ENCODE measurements around the gene TCF25.

TCF25 gene

GRCh38 chr16:89936034-89936433 lies 62.6 kb downstream of the TCF25 start:
- TF ChIP-seq CTCF (IDR thresholded peaks at IDR 0.05; ENCODE audit: low read depth, low read length): no peak
- no peak overlapping the region for H3K4me3 ChIP-seq (ENCODE audit: low read depth, low read length)
- DNase-seq (ENCODE audit: low read depth, low spot score): no peak
- in situ Hi-C loops (cut with HindIII; ENCODE audit: low sequenced_read_pairs): no loop called here

- DNase-seq (ENCODE audit: low read depth, low spot score): no peak
- no peak overlapping the region for H3K4me3 ChIP-seq (ENCODE audit: low read depth, low read length)
- in situ Hi-C loops (cut with HindIII; ENCODE audit: low sequenced_read_pairs): no loop called here
Measured at GRCh38 chr16:89936508-89936907, 63.1 kb downstream of the TCF25 start.

GRCh38 chr16:89936981-89937380 lies 63.6 kb downstream of the TCF25 start:
- no peak for DNase-seq (ENCODE audit: low read depth, low spot score)
- H3K4me3 ChIP-seq (ENCODE audit: low read depth, low read length): no peak overlapping the region
- TF ChIP-seq CTCF (IDR thresholded peaks at IDR 0.05; ENCODE audit: low read depth, low read length): no peak
- in situ Hi-C loops (cut with HindIII; ENCODE audit: low sequenced_read_pairs): no loop called here

More at GRCh38 chr16:89936508-89936907, 63.1 kb downstream of the TCF25 start:
- no peak for TF ChIP-seq CTCF (IDR thresholded peaks at IDR 0.05; ENCODE audit: low read depth, low read length)

GRCh38 chr16:89938175-89938885 lies 64.9 kb downstream of the TCF25 start:
- no peak for DNase-seq (ENCODE audit: low read depth, low spot score)
- no peak overlapping the region for H3K4me3 ChIP-seq (ENCODE audit: low read depth, low read length)
- TF ChIP-seq CTCF (IDR thresholded peaks at IDR 0.05; ENCODE audit: low read depth, low read length): no peak
- in situ Hi-C loops (cut with HindIII; ENCODE audit: low sequenced_read_pairs): no loop called here

- TF ChIP-seq CTCF (IDR thresholded peaks at IDR 0.05; ENCODE audit: low read depth, low read length): no peak
- H3K4me3 ChIP-seq (ENCODE audit: low read depth, low read length): no peak overlapping the region
- in situ Hi-C loops (cut with HindIII; ENCODE audit: low sequenced_read_pairs): no loop called here
- DNase-seq (ENCODE audit: low read depth, low spot score): no peak
Measured at GRCh38 chr16:89944773-89945172, 71.4 kb downstream of the TCF25 start.

- TF ChIP-seq CTCF (IDR thresholded peaks at IDR 0.05; ENCODE audit: low read depth, low read length): no peak
- in situ Hi-C loops (cut with HindIII; ENCODE audit: low sequenced_read_pairs): no loop called here
- no peak overlapping the region for H3K4me3 ChIP-seq (ENCODE audit: low read depth, low read length)
- DNase-seq (ENCODE audit: low read depth, low spot score): no peak
Measured at GRCh38 chr16:89945654-89946053, 72.3 kb downstream of the TCF25 start.
